Naive thymus-derived CD4-positive, alpha-beta T cell (primary cell): ENCODE data around the gene YIPF4. TPM values are rescaled to one million over a fixed set of nuclear protein-coding genes. Genes with fewer than 3 reads are reported as not detected.
"Not testable (repeated sequence)": the region's sequence is repeated elsewhere in the genome, so short reads cannot be mapped to it uniquely, and the experiment has no call there.

Source experiments
- ATAC-seq: fragments of 150-1000 bp; cut with Tn5 transposase; 2 replicates; pipeline ENCODE4 v1.10.0; 2021; ENCODE audit warnings: mild to moderate bottlenecking, moderate library complexity
- CTCF ChIA-PET: fragments of 350-600 bp; sonication (Branson Sonifier 250); formaldehyde crosslinking; loops from one replicate; lab custom pipeline; 2021; ENCODE audit warnings: antibody characterized with exemption; lab: Charles Lee
- POLR2A ChIA-PET: fragments of 350-600 bp; sonication (Branson Sonifier 250); formaldehyde crosslinking; loops from one replicate; lab custom pipeline; 2021; ENCODE audit warnings: antibody characterized with exemption, inconsistent platforms; lab: Charles Lee
- DNase-seq, 9 donors: peaks; one replicate each; pipeline versions ENCODE4 v3.0.0 to v3.0.0-alpha.2; 2020 to 2022; ENCODE audit warnings: mixed read lengths in 1 of 9
- H3K27ac ChIP-seq: one replicate; pipeline ENCODE4 v1.7.0; 2013; ENCODE audit warnings: mild to moderate bottlenecking, low read depth, low read length, moderate library complexity
- H3K27me3 ChIP-seq, 2 donors: one replicate each; pipeline ENCODE4 v1.7.0; 2013; ENCODE audit warnings: low read length in 2 of 2, mild to moderate bottlenecking in 2 of 2, moderate library complexity in 2 of 2; ENCODE audit not compliant: control insufficient read depth in 2 of 2, insufficient read depth in 2 of 2
- H3K36me3 ChIP-seq, 3 experiments: 1 replicate in 2 of 3; 2 replicates in 1 of 3; pipeline ENCODE4 v1.7.0; 2013; ENCODE audit warnings: low read length in 3 of 3, mild to moderate bottlenecking in 3 of 3, moderate library complexity in 1 of 3; ENCODE audit not compliant: insufficient read depth in 3 of 3, control insufficient read depth in 2 of 3
- H3K4me1 ChIP-seq, 2 donors: one replicate each; pipeline ENCODE4 v1.7.0; 2013; ENCODE audit warnings: low read length in 2 of 2, mild to moderate bottlenecking in 2 of 2, moderate library complexity in 1 of 2; ENCODE audit not compliant: control insufficient read depth in 2 of 2, insufficient read depth in 2 of 2
- H3K4me3 ChIP-seq: 2 replicates; pipeline ENCODE4 v1.7.0; 2013; ENCODE audit warnings: mild to moderate bottlenecking, low read length
- H3K9me3 ChIP-seq, 3 experiments: 1 replicate in 2 of 3; 2 replicates in 1 of 3; pipeline ENCODE4 v1.7.0; 2013; ENCODE audit warnings: low read length in 3 of 3; ENCODE audit not compliant: control insufficient read depth in 2 of 3
- H3K27ac Mint-ChIP-seq, 9 donors: one replicate each; pipeline ENCODE4 v1.8.0; 2020 to 2022; ENCODE audit warnings: mixed read lengths in 9 of 9, mild to moderate bottlenecking in 8 of 9, moderate library complexity in 5 of 9, inconsistent platforms in 2 of 9
- H3K27me3 Mint-ChIP-seq, 5 donors: one replicate each; pipeline ENCODE4 v1.8.0; 2021 to 2022; ENCODE audit warnings: mixed read lengths in 5 of 5, mild to moderate bottlenecking in 1 of 5
- H3K36me3 Mint-ChIP-seq, 5 donors: one replicate each; pipeline ENCODE4 v1.8.0; 2020 to 2022; ENCODE audit warnings: mixed read lengths in 5 of 5, mild to moderate bottlenecking in 3 of 5, inconsistent platforms in 1 of 5
- H3K4me1 Mint-ChIP-seq, 7 donors: one replicate each; pipeline ENCODE4 v1.8.0; 2020 to 2022; ENCODE audit warnings: mixed read lengths in 7 of 7, mild to moderate bottlenecking in 3 of 7, inconsistent platforms in 1 of 7
- H3K4me3 Mint-ChIP-seq, 10 donors: one replicate each; pipeline ENCODE4 v1.8.0; 2020 to 2022; ENCODE audit warnings: mild to moderate bottlenecking in 10 of 10, mixed read lengths in 10 of 10, moderate library complexity in 6 of 10, inconsistent platforms in 2 of 10
- H3K9me3 Mint-ChIP-seq, 11 donors: one replicate each; pipeline ENCODE4 v1.8.0; 2020 to 2022; ENCODE audit warnings: mixed read lengths in 11 of 11, mild to moderate bottlenecking in 4 of 11, inconsistent platforms in 1 of 11, moderate library complexity in 1 of 11
- intact Hi-C, 2 donors: fragments of 100-400 bp; cut with micrococcal nuclease; formaldehyde crosslinking; loops; one replicate each; pipeline ENCODE4 v1.15.1; 2023
- polyA plus RNA-seq, 2 donors: library from polyadenylated mRNA; unstranded; fragments of 300-500 nt; fragmentation: Illumina TruSeq; gene quantifications; one replicate each; pipeline ENCODE4 v1.2.3, GENCODE V29; 2021
- total RNA-seq, 6 experiments: library from RNA in 5 of 6; stranded (reverse) in 5 of 6; gene quantifications; 1 replicate in 5 of 6; 2 replicates in 1 of 6; pipeline ENCODE4 v1.2.3 and lab custom pipeline; 2021 to 2026

The YIPF4 gene
- total and polyA plus RNA-seq, 7 experiments from 2014 or later, result 7.8 to 43.5 (median 24.9) TPM

GRCh38 chr2:32365679-32366078 lies 88.0 kb downstream of the YIPF4 start:
- DNase-seq, CTCF ChIA-PET, H3K36me3 ChIP-seq, H3K27me3 Mint-ChIP-seq, H3K27ac ChIP-seq, ATAC-seq, H3K4me3 ChIP-seq, H3K27me3 ChIP-seq, H3K9me3 ChIP-seq, H3K4me1 ChIP-seq, intact Hi-C loops, POLR2A ChIA-PET, H3K9me3 Mint-ChIP-seq, H3K27ac Mint-ChIP-seq: not testable (repeated sequence)
- Mint-ChIP-seq H3K4me3 (peak overlapping the region in 1 of 10 donors; percentile 27), H3K4me1 (peaks cover 31 to 94% (median 80%) of the 10 kb centered on the region in 7 donors), H3K36me3 (peaks cover 0 to 22% (median 10%) of the 10 kb centered on the region in 5 donors)

Other genes with a start within 250 kb of the YIPF4 start
- gene DPY30, start 238.1 kb upstream of the YIPF4 start, total RNA-seq, result 10 to 100 TPM; 21.4 to 61.9 (median 45.6) TPM
- gene DPY30, start 238.1 kb upstream of the YIPF4 start, polyA plus RNA-seq, result 100 to 1,000 TPM; 150 to 169 TPM
- 10 to 100 TPM; 16.3 to 21.0 (median 20.3) TPM for gene SPAST, start 214.3 kb upstream of the YIPF4 start, total RNA-seq
- gene SPAST, start 214.3 kb upstream of the YIPF4 start, polyA plus RNA-seq, result 10 to 100 TPM; 11.0 to 12.1 TPM
- gene SLC30A6, start 112.0 kb upstream of the YIPF4 start, total RNA-seq, result 10 to 100 TPM; 11.8 to 27.5 (median 17.3) TPM
- 1 to 10 TPM; 8.1 TPM for gene SLC30A6, start 112.0 kb upstream of the YIPF4 start, polyA plus RNA-seq
- gene NLRC4, start 13.0 kb upstream of the YIPF4 start, total RNA-seq, result 1 to 10 TPM in 1 of 5 experiments, under 1 TPM in 3, not detected in 1; 0.27 to 6.3 (median 0.50) TPM
- gene NLRC4, start 13.0 kb upstream of the YIPF4 start, polyA plus RNA-seq, result not detected
- 100 to 1,000 TPM; 130 to 159 (median 145) TPM for gene BIRC6, start 79.1 kb downstream of the YIPF4 start, total RNA-seq
- 10 to 100 TPM; 21.8 to 25.3 TPM for gene BIRC6, start 79.1 kb downstream of the YIPF4 start, polyA plus RNA-seq